Pancreas (tissue), 10 donors: ENCODE results near the gene PCSK4. TPM values are rescaled to one million over a fixed set of nuclear protein-coding genes. Genes with fewer than 3 reads are reported as not detected.
"Not testable (repeated sequence)": the region's sequence is repeated elsewhere in the genome, so short reads cannot be mapped to it uniquely, and the experiment has no call there.

Experiments
- ATAC-seq, 4 donors: fragments of 200-7000 bp; cut with Tn5 transposase; one replicate each; pipeline versions ENCODE4 v1.8.0 to v1.9.1; 2020; ENCODE audit warnings: mild to moderate bottlenecking in 4 of 4, moderate library complexity in 4 of 4
- DNase-seq, 6 donors: peaks; one replicate each; pipeline ENCODE4 v3.0.0-alpha.2; 2020
- FAIRE-seq: peaks from 2 replicates; lab custom pipeline; 2012; peaks lifted over from hg19 to GRCh38; lab: Jason Lieb, UNC
- H3K27ac ChIP-seq, 4 donors: fragments of 200-600 bp; sonication (generic); 1 replicate in 3 of 4; 2 replicates in 1 of 4; pipeline versions ENCODE4 v1.5.0 to v1.8.0; 2020
- H3K27me3 ChIP-seq, 4 donors: fragments of 200-600 bp; one replicate each; pipeline ENCODE4 v1.8.0; 2021
- H3K36me3 ChIP-seq, 3 donors: fragments of 200-600 bp; sonication (generic) in 1 of 3; one replicate each; pipeline versions ENCODE4 v1.5.0 to v1.8.0; 2020 to 2021
- H3K4me1 ChIP-seq, 3 donors: fragments of 200-600 bp; one replicate each; pipeline ENCODE4 v1.8.0; 2021
- H3K4me3 ChIP-seq, 4 donors: fragments of 200-600 bp; sonication (generic) in 2 of 4; one replicate each; pipeline versions ENCODE4 v1.5.0 to v1.8.0; 2020 to 2021
- H3K9me3 ChIP-seq, 4 donors: fragments of 200-600 bp; one replicate each; pipeline ENCODE4 v1.8.0; 2021
- CTCF ChIP-seq, 4 donors: fragments of 200-600 bp; sonication (generic) in 3 of 4; IDR thresholded peaks; one replicate each; pipeline versions ENCODE4 v1.5.0 to v1.8.0; 2021; ENCODE audit warnings: antibody characterized with exemption in 4 of 4
- WGBS, 2 donors: extraction: QIAGEN DNeasy Blood & Tissue Kit; methylation state at CpG; one replicate each; pipeline ENCODE4 v1.1.7; 2013; 5-methylcytosine and 5-hydroxymethylcytosine counted together
- intact Hi-C, 3 donors: fragments of 100-400 bp; cut with DNase I; formaldehyde crosslinking; loops; one replicate each; pipeline versions ENCODE4 v1.11.1 to v1.14.2; 2022
- polyA plus RNA-seq, 2 donors: library from polyadenylated mRNA; stranded (reverse); fragments of 200-250 nt; gene quantifications; one replicate each; pipeline ENCODE4 v1.2.3, GENCODE V29; 2013
- total RNA-seq, 6 donors: library from RNA; stranded (reverse); fragmentation: NEBNext Ultra II Directional in 4 of 6; extraction: Animal tissue kit (Norgen Biotek cat#: 25700) in 4 of 6; gene quantifications; one replicate each; pipeline versions ENCODE4 v1.2.1 to v1.2.4, GENCODE V29; 2021 to 2023
- donor health status: healthy with polysubstance abuse.
- donor health status: DM: no; HTN: no; CAD: no; lungs with moderate emphysema.
- donor health status: DM: no; HTN: no; CAD: no.
- donor health status: control.
- donor health status: control.
- donor health status: Bipolar disorder and iron deficiency.
- donor health status: DM: yes; HTN: yes; CAD: no.
- donor health status: DM: no; HTN: no; CAD: no.
- donor health status: DM: no; HTN: no; CAD: no.
- donor health status: DM: yes; HTN: yes; CAD: no.

The PCSK4 gene
- 1 to 10 TPM; 1.5 to 2.7 (median 2.3) TPM for total RNA-seq
- 10 to 100 TPM in 1 of 2 donors, 1 to 10 TPM in 1; 9.9 to 11.5 TPM for polyA plus RNA-seq

GRCh38 chr19:1490311-1491113, at the start of gene PCSK4:
TSS of gene PCSK4 (minus strand) at chr19:1490350. CDS start at chr19:1490346, 4 bp downstream.
- DNase-seq (peak; percentile 96 to 99 (median 99)), ATAC-seq (peak; percentile 84 to 91 (median 86)), FAIRE-seq (peak; percentile 97)
- Histone ChIP-seq H3K9me3 (no peaks in the 10 kb centered on the region), H3K4me1 (peaks cover 0 to 24% (median 12%) of the 10 kb centered on the region in 3 donors), H3K4me3 (peak within 1 kb of the TSS; percentile 41 to 66 (median 51)), H3K27me3 (no peaks in the 10 kb centered on the region), H3K36me3 (no peaks in the 10 kb centered on the region), H3K27ac (peak within 1 kb of the TSS; percentile 61 to 81 (median 72))
- intact Hi-C loops, result no loop called here
- TF ChIP-seq CTCF (IDR thresholded peaks at IDR 0.05), result no peak
- WGBS, 2 donors, result 1% methylated on average over 68 to 74 of the region's 74 CpGs

DNA sequence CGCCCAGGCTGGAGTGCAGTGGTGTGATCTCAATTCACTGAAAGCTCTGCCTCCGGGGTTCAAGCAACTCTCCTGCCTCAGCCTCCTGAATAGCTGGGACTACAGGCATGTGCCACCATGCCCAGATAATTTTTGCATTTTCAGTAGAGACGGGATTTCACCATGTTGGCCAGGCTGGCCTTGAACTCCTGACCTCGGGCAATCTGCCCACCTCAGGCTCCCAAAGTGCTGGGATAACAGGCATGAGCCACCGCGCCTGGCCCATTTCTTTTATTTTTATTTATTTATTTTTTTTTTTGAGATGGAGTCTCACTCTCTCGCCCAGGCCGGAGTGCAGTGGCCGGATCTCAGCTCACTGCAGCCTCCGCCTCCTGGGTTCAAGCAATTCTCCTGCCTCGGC, 49.6 kb upstream of the PCSK4 start:
- not testable (repeated sequence) for ATAC-seq, H3K4me1 ChIP-seq, H3K9me3 ChIP-seq, DNase-seq, H3K36me3 ChIP-seq, H3K27ac ChIP-seq, H3K27me3 ChIP-seq, H3K4me3 ChIP-seq, FAIRE-seq
- WGBS, 2 donors, result 65 to 74% methylated on average over 11 of the region's 11 CpGs
- intact Hi-C loops, result loop anchor here in 2 of 3 donors (10.0 kb wide), 1 partner anchor 225 kb away; no protein-coding TSS in a partner anchor

DNA sequence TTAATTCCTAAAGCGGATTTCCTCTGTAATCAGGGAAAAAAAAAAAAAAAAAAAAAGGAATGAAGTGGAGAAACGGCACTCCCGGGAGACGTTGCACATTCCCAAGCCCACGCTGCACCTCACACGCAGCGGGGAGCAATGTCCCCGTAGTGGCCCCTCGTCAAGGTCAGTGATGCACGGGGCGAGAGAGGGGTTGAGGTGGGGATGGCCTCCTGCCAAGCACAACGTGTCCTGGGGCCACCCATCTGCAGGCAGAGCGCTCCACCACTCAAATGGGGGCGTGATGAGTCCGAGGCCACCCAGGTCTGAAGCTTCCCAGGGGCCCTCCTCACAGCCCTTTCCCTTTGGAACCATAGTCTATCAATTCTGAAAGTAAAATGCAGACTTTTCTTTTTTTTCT, 48.8 kb upstream of the PCSK4 start:
- WGBS, 2 donors, result 11 to 17% methylated on average over 14 to 15 of the region's 15 CpGs
- H3K27me3 ChIP-seq, result no peaks in the 10 kb centered on the region
- H3K27ac ChIP-seq, result no peak overlapping the region
- no peak for ATAC-seq
- no peaks in the 10 kb centered on the region for H3K36me3 ChIP-seq
- no peak overlapping the region for H3K4me3 ChIP-seq
- FAIRE-seq, result no peak
- H3K9me3 ChIP-seq, result no peaks in the 10 kb centered on the region
- intact Hi-C loops, result no loop called here
- H3K4me1 ChIP-seq, result no peaks in the 10 kb centered on the region
- DNase-seq, result no peak
- no peak for TF ChIP-seq CTCF (IDR thresholded peaks at IDR 0.05)

DNA sequence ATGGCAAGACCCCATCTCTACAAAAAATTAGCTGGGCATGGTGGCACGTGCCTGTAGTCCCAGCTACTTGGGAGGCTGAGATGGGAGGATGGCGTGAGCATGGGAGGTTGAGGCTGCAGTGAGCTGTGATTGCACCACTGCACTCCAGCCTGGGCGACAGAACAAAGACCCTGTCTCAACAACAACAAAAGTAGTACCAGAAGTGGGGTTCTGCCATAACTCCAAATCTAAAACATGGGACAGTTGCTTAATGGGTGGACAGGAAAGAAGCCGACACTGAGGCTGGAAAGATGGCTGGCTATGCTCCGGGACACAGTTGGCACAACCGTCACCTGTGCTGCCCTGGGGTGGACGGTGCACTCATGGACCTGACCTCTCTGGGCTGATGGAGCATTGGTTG, 45.5 kb upstream of the PCSK4 start:
- FAIRE-seq, DNase-seq, H3K4me1 ChIP-seq, H3K4me3 ChIP-seq, H3K9me3 ChIP-seq, H3K27me3 ChIP-seq, ATAC-seq, H3K36me3 ChIP-seq, H3K27ac ChIP-seq, intact Hi-C loops: not testable (repeated sequence)
- WGBS, 2 donors, result 92 to 93% methylated on average over 7 of the region's 7 CpGs

DNA sequence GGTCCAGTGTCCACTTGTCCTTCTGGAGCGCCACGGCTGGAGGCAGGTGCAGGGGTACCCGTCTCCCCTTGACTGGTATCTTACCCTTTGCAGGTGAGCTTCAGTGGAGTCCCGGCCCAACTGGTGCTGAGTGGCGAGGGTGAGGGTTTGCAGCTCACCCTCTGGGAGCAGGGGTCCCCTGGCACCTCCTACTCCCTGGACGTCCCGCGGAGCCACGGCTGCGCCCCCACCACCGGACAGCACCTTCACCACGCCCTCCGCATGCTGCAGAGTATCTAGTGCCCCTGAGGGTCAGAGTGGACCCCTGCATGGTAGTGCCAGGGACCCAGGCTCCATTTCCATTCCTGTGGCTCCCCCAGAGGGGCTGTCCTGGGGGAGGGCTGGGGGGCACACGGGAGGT, 44.8 kb upstream of the PCSK4 start:
- no peaks in the 10 kb centered on the region for H3K9me3 ChIP-seq
- H3K36me3 ChIP-seq, result no peaks in the 10 kb centered on the region
- intact Hi-C loops, result no loop called here
- H3K4me1 ChIP-seq, result no peaks in the 10 kb centered on the region
- WGBS, 2 donors, result 75 to 79% methylated on average over 14 of the region's 14 CpGs
- FAIRE-seq (no peak), DNase-seq (peak in 1 of 6 donors; percentile 43), ATAC-seq (no peak)
- TF ChIP-seq CTCF (IDR thresholded peaks at IDR 0.05), result no peak
- no peak overlapping the region for H3K4me3 ChIP-seq
- H3K27ac ChIP-seq, result no peak overlapping the region
- no peaks in the 10 kb centered on the region for H3K27me3 ChIP-seq
